RKO (cell line): ENCODE data around the gene NECTIN2.
"Not testable (repeated sequence)": the region's sequence is repeated elsewhere in the genome, so short reads cannot be mapped to it uniquely, and the experiment has no call there.

Experiments
- DNase-seq: peaks from one replicate; pipeline ENCODE4 v3.0.0-alpha.2; 2016; ENCODE audit warnings: low spot score

NECTIN2 gene

GRCh38 chr19:44851427-44851826, 5.3 kb downstream of the NECTIN2 start:
- DNase-seq = no peak

GRCh38 chr19:44855606-44856005, 9.5 kb downstream of the NECTIN2 start:
- DNase-seq = no peak

GRCh38 chr19:44856421-44857083, 10.5 kb downstream of the NECTIN2 start:
- no peak for DNase-seq

GRCh38 chr19:44857837-44858236, 11.7 kb downstream of the NECTIN2 start:
- DNase-seq = no peak

GRCh38 chr19:44861576-44861975, 15.5 kb downstream of the NECTIN2 start:
- DNase-seq = not testable (repeated sequence)

GRCh38 chr19:44863990-44864389, 17.9 kb downstream of the NECTIN2 start:
- no peak for DNase-seq

- no peak for DNase-seq
These were observed 19.2 kb downstream of the NECTIN2 start for GRCh38 chr19:44865196-44865767.

GRCh38 chr19:44866664-44867063, 20.6 kb downstream of the NECTIN2 start:
- no peak for DNase-seq

- DNase-seq = no peak
These were observed 21.5 kb downstream of the NECTIN2 start for GRCh38 chr19:44867578-44867977.

- DNase-seq = no peak
These were observed 23.8 kb downstream of the NECTIN2 start for GRCh38 chr19:44869733-44870470.

GRCh38 chr19:44871809-44872208, 25.7 kb downstream of the NECTIN2 start:
- DNase-seq = no peak

GRCh38 chr19:44872661-44873060, 26.6 kb downstream of the NECTIN2 start:
- no peak for DNase-seq

GRCh38 chr19:44874317-44874716, 28.2 kb downstream of the NECTIN2 start:
- DNase-seq = no peak

- DNase-seq = no peak
These were observed 29.8 kb downstream of the NECTIN2 start for GRCh38 chr19:44875666-44876451.

- DNase-seq = no peak
These were observed 30.9 kb downstream of the NECTIN2 start for GRCh38 chr19:44876930-44877535.

- DNase-seq = no peak
These were observed 32.2 kb downstream of the NECTIN2 start for GRCh38 chr19:44878120-44878865.

- no peak for DNase-seq
These were observed 33.4 kb downstream of the NECTIN2 start for GRCh38 chr19:44879309-44880065.

- DNase-seq = no peak
These were observed 36.0 kb downstream of the NECTIN2 start for GRCh38 chr19:44882063-44882462.

GRCh38 chr19:44882619-44883397, 36.7 kb downstream of the NECTIN2 start:
- DNase-seq = not testable (repeated sequence)

GRCh38 chr19:44883922-44884321, 37.8 kb downstream of the NECTIN2 start:
- no peak for DNase-seq
